GM12875 (cell line): Measurements from ENCODE around the gene CRABP2.

Experiments used
- H3K4me3 ChIP-seq: one replicate; pipeline ENCODE4 v1.5.1; 2011; ENCODE audit warnings: low read depth, low read length, control low read depth
- CTCF ChIP-seq: IDR thresholded peaks from 2 replicates; pipeline ENCODE4 v1.5.1; 2011; ENCODE audit warnings: low read depth, mild to moderate bottlenecking, control low read depth, inconsistent platforms, low read length, moderate library complexity, borderline replicate concordance; ENCODE audit not compliant: insufficient read depth

CRABP2 gene

GRCh38 chr1:156721131-156721530, 15.7 kb upstream of the CRABP2 start:
- no peak overlapping the region for H3K4me3 ChIP-seq
- TF ChIP-seq CTCF = no peak

- TF ChIP-seq CTCF = no peak
- H3K4me3 ChIP-seq = no peak overlapping the region
These were observed 12.0 kb upstream of the CRABP2 start for GRCh38 chr1:156717351-156717750.

- no peak for TF ChIP-seq CTCF
These were observed 9.4 kb upstream of the CRABP2 start for GRCh38 chr1:156714830-156715229.

GRCh38 chr1:156712626-156713025, 7.2 kb upstream of the CRABP2 start:
- no peak for TF ChIP-seq CTCF
- H3K4me3 ChIP-seq = no peak overlapping the region

More at GRCh38 chr1:156714830-156715229, 9.4 kb upstream of the CRABP2 start:
- no peak overlapping the region for H3K4me3 ChIP-seq

- no peak for TF ChIP-seq CTCF
- H3K4me3 ChIP-seq = no peak overlapping the region
These were observed 5.8 kb upstream of the CRABP2 start for GRCh38 chr1:156711011-156711817.

GRCh38 chr1:156709757-156710489, 4.5 kb upstream of the CRABP2 start:
- H3K4me3 ChIP-seq = no peak overlapping the region
- TF ChIP-seq CTCF = no peak

GRCh38 chr1:156709031-156709430, 3.6 kb upstream of the CRABP2 start:
- no peak for TF ChIP-seq CTCF
- no peak overlapping the region for H3K4me3 ChIP-seq
